C4-2B (cell line): Measurements from ENCODE around the gene DAZL.

ENCODE experiments used
- H3K27ac ChIP-seq: fragments of 450-650 bp; 2 replicates; pipeline ENCODE4 v1.5.1; 2017
- ZFX ChIP-seq: fragments of 450-650 bp; IDR thresholded peaks from 2 replicates; pipeline ENCODE4 v1.6.1; 2017
- TF ChIP-seq, protein P1 (sequence below): fragments of 450-650 bp; conservative IDR thresholded peaks from 2 replicates; pipeline ENCODE4 v1.5.1; 2017; ENCODE audit warnings: mild to moderate bottlenecking

The DAZL gene

GRCh38 chr3:16604887-16605602 lies at the start of gene DAZL:
DAZL (minus strand) TSS chr3:16605423; CDS start chr3:16605205, 218 bp downstream.
- TF ChIP-seq, protein P1, sequence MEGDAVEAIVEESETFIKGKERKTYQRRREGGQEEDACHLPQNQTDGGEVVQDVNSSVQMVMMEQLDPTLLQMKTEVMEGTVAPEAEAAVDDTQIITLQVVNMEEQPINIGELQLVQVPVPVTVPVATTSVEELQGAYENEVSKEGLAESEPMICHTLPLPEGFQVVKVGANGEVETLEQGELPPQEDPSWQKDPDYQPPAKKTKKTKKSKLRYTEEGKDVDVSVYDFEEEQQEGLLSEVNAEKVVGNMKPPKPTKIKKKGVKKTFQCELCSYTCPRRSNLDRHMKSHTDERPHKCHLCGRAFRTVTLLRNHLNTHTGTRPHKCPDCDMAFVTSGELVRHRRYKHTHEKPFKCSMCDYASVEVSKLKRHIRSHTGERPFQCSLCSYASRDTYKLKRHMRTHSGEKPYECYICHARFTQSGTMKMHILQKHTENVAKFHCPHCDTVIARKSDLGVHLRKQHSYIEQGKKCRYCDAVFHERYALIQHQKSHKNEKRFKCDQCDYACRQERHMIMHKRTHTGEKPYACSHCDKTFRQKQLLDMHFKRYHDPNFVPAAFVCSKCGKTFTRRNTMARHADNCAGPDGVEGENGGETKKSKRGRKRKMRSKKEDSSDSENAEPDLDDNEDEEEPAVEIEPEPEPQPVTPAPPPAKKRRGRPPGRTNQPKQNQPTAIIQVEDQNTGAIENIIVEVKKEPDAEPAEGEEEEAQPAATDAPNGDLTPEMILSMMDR: no peak
- no peak for TF ChIP-seq ZFX
- no peak within 1 kb of the TSS for H3K27ac ChIP-seq

DNA sequence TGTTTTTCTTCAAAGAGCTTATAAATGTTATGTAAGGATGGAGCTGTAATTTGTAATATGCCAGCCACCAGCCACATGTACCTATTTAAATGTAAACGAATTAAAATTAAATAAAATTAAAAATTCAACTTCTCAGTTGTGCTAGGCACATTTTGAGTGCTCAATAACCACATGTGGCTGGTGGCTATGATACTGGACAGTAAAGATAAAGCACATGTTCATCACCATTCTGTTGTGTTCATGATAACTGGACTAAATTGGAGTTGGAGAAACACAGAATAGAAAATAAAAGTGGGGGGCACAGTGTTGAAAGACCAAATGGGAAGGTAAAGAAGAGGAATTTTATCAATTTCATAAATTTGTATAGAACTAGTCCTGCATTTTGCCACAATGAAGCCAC lies 49.8 kb upstream of the DAZL start:
- no peak overlapping the region for H3K27ac ChIP-seq
- TF ChIP-seq, protein P1: no peak
- TF ChIP-seq ZFX: no peak

DNA sequence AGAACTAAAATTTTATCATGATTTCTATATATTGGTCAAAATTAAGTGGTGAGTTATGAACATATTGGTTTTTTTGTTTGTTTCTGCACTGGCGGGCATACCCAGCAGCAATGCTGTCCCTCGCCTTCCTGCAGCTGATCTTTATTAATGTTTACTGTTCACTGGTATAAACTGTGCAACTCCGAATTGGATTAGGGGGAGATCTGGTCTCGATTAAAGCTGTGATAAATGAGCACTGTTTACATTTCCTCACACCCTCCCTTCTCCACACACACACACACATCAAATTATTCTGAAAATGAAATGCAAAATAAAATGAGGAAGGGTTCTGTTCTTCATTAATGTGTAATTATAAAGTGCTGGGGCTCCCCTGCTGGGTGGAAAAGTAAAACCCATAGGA lies 48.5 kb upstream of the DAZL start:
- TF ChIP-seq, protein P1: no peak
- TF ChIP-seq ZFX: no peak
- H3K27ac ChIP-seq: no peak overlapping the region

GRCh38 chr3:16647668-16648067 lies 42.4 kb upstream of the DAZL start:
- no peak for TF ChIP-seq ZFX
- TF ChIP-seq, protein P1: no peak
- no peak overlapping the region for H3K27ac ChIP-seq

- no peak overlapping the region for H3K27ac ChIP-seq
- no peak for TF ChIP-seq ZFX
- TF ChIP-seq, protein P1: no peak
Observed at GRCh38 chr3:16639806-16640205, 34.6 kb upstream of the DAZL start.

- no peak overlapping the region for H3K27ac ChIP-seq
- TF ChIP-seq, protein P1: no peak
- TF ChIP-seq ZFX: no peak
Observed at GRCh38 chr3:16633948-16634347, 28.7 kb upstream of the DAZL start.

DNA sequence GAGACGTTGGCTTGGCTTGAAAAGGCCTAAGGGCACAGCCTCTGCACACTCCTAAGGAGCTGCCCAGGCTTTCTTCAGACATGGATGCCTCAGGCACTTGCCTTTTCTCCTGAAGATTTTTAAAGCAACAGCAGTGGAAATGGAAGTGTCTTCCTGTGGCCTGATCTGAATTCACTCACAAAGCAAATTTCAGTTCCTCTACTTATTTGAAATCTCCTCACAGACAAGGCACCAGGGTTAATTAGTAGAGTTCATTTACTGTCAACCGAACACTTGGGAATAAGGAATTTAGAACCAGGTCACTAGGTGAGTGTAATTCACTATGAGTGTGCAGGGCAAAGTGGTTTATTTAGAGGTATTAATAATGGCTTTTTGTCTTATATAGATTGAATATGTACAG lies 27.2 kb upstream of the DAZL start:
- no peak overlapping the region for H3K27ac ChIP-seq
- TF ChIP-seq, protein P1: no peak
- TF ChIP-seq ZFX: no peak
